RCC 7860 (cell line): Measurements from ENCODE around the gene NPEPL1.

Source experiments
- DNase-seq: peaks from one replicate; pipeline ENCODE4 v3.0.0-alpha.2; 2015; ENCODE audit warnings: low spot score
- FAIRE-seq: peaks from 2 replicates; lab custom pipeline; 2012; peaks lifted over from hg19 to GRCh38; lab: Jason Lieb, UNC

Gene NPEPL1

DNA sequence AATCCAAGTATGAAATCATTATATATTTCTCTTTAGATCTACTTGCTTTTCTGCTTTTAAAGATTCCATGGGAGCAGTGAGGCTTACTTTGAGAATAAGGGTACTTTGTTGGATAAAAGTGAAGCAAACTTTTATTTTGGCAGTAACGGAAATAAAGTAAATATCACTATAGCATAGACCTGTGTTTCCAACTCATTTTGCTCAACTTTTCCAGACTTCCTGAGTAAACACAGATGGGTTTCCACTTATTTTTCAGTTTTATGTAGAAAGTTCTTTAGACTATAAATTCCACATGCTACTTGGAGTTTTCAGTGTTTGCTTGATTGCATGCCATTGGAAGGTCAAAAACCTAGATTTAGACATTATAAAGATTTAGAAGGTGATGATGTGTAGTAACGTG lies 35.3 kb upstream of the NPEPL1 start:
- FAIRE-seq (peak; percentile 17), DNase-seq (no peak)

DNA sequence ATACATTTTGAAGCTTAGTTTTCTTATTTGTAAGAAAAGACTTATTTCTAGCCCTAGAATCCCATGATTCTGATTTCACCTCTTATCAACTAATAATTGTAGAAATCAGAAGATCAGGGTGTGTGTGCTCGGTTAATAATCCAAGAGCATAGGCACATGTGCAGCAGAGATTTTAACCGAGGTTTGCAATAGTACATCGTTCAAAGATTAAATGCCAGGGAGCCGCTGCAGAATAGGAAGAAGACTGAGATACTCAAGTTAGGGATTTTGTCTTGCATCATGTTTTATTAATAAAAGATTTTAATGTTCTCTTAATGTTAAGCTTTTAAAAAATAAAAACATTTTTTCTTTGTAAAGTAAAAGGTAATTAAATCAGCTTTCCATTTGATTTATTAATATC lies 34.6 kb upstream of the NPEPL1 start:
- DNase-seq (no peak), FAIRE-seq (peak; percentile 65)

- FAIRE-seq = no peak
- no peak for DNase-seq
These were observed 33.8 kb upstream of the NPEPL1 start for GRCh38 chr20:58658760-58659159.

DNA sequence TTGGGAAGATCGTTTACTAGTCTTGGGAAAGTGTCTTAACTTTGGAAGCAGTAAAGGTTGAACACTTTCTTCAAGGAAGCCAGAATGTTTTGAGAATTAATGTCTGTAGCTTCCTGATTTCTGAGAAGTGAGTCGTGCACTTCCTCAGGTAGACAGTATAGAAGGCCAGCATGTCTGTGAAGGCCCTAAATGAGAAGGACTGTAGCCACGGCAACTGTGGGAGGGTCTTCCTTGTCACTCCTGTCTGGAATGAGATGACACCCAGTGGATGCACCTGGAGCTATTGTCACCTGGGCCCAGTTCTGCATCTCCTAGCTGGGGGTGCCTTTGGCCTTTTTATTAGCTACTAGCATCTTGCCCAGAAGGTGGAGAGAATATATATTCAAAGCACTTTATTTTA lies 32.8 kb upstream of the NPEPL1 start:
- DNase-seq = peak; percentile 56
- FAIRE-seq = no peak

GRCh38 chr20:58660855-58661597 lies 31.6 kb upstream of the NPEPL1 start:
- no peak for DNase-seq
- FAIRE-seq = no peak

DNA sequence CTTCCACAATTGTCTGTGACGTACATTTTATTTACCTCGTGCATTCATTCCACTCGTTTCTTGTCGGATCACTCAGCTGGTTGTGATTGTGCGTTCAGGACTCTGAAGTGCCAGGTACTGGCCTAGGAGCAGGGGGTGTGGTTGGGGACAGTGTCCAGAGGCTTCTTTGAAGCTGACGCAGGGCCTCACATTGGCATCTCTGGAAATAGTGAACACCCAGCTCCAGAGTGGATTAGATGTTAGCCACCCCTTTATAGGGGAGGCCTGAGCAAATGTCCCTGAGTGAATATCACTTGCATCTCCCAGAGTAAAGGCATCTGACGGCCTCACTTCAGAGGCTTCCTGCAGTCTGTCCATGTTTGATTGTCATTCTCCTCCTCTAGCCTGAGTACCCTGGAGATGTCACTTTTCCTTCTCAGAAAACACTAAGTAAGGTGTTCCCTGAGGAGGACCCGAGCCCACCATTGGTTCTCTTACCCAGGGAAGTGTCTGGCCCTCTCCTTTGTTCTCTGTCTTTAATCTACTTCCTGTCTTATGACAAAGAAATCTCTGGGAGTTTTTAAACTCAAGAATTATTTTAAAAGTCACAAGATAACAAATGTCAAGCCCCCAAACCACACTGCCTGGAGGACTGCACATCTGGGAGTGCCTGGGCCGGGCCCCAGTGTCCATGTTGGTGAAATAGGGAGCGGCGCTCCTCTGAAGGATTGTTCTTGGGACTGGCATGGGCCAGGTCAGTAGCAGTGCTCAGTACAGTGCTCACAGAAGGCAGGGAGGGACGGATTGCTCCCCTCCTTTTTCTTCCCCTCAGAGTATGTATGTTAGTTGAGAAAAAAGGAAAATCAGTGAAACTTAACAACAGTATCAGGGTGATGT lies 30.8 kb upstream of the NPEPL1 start:
- no peak for FAIRE-seq
- DNase-seq = no peak

GRCh38 chr20:58664331-58664730 lies 28.3 kb upstream of the NPEPL1 start:
- no peak for FAIRE-seq
- DNase-seq = no peak

GRCh38 chr20:58664883-58665282 lies 27.7 kb upstream of the NPEPL1 start:
- DNase-seq = no peak
- FAIRE-seq = no peak

- peak; percentile 96 for DNase-seq
- peak; percentile 98 for FAIRE-seq
These were observed 27.0 kb upstream of the NPEPL1 start for GRCh38 chr20:58665606-58666005.

DNA sequence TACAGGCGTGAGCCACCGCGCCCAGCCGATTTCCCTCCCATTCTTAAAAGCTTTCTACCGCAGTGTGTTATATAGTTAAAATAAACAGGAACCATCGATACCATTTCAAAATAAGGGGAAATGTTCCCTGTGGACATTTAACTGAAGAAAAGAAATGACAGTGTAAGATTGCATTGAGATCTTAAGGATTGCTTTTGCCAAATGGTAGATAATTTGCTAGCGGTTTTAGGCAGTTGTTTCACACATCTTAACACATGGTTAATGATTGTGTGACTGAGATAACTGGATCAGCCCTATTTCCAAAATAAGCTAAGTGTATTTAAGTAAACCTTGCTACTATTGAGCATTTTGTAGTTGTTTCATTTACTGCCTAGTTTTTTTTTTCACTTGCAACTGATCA lies 25.9 kb upstream of the NPEPL1 start:
- DNase-seq = peak; percentile 59
- FAIRE-seq = peak; percentile 98

- FAIRE-seq = no peak
- no peak for DNase-seq
These were observed 24.6 kb upstream of the NPEPL1 start for GRCh38 chr20:58667975-58668374.

- FAIRE-seq (no peak), DNase-seq (no peak)
These were observed 23.7 kb upstream of the NPEPL1 start for GRCh38 chr20:58668901-58669286.

- no peak for DNase-seq
- no peak for FAIRE-seq
These were observed 23.2 kb upstream of the NPEPL1 start for GRCh38 chr20:58669287-58670006.

- no peak for DNase-seq
- FAIRE-seq = no peak
These were observed 22.5 kb upstream of the NPEPL1 start for GRCh38 chr20:58670102-58670501.

DNA sequence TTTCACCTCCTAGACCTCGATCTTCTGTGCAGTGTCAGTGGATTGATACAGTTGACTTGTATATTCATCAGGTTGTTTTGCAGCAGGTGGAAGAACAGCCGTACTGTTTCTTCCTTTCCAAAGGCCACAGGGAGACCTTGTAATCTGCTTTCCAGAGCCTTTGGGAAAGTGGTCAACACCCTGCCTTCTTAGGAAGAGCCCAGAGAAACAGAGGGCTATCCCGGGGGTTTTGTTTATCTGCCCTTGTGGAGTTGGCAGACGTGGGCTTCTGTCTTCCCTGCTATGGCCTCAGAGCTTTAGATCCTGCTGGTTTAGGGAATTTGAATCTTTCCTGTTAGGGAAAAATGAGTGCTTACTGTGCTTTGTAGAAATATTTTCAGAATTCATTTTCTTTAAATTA lies 21.9 kb upstream of the NPEPL1 start:
- DNase-seq (no peak), FAIRE-seq (no peak)

GRCh38 chr20:58673119-58673518 lies 19.5 kb upstream of the NPEPL1 start:
- FAIRE-seq = no peak
- DNase-seq = no peak

- DNase-seq (no peak), FAIRE-seq (no peak)
These were observed 17.4 kb upstream of the NPEPL1 start for GRCh38 chr20:58675146-58675584.

DNA sequence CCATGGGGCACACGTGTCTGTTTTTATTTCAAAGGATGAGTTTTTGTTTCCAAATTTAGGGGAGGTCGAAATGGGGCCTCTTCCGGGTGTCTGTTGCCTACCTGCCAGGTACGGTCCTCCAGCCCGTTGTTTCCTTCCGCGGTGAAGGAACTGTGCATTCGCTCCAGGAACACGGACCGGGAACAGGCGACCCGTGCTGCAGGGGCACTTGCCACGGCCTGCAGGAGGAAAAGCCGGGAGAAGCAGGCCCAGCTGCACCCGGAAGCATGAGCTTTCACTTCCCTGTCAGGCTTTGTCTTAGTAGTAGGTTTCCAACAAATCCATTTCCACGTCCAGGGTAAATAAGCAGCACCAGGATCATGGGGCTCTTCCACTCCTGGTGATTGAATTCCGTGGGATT lies 17.0 kb upstream of the NPEPL1 start:
- no peak for DNase-seq
- no peak for FAIRE-seq

DNA sequence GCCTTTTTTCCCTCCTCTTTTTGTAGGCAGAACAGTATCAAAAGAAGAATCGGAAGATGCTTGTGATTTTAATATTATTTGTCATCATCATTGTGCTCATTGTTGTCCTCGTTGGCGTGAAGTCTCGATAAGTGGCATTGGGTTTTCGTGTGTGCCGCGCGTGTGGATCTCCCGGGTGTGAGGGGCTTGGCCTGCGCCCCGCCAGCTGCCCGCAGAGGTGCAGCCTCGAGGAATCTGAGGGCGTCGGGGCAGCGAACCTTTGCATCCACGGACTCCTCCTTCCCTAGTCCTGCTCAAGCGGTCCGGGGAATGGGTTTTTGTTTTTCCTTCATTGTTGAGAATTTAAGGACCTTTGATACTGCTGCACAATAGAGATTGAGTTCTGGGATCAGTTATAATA lies 16.4 kb upstream of the NPEPL1 start:
- FAIRE-seq (no peak), DNase-seq (no peak)

- DNase-seq = no peak
- peak; percentile 80 for FAIRE-seq
These were observed 15.5 kb upstream of the NPEPL1 start for GRCh38 chr20:58677079-58677604.

DNA sequence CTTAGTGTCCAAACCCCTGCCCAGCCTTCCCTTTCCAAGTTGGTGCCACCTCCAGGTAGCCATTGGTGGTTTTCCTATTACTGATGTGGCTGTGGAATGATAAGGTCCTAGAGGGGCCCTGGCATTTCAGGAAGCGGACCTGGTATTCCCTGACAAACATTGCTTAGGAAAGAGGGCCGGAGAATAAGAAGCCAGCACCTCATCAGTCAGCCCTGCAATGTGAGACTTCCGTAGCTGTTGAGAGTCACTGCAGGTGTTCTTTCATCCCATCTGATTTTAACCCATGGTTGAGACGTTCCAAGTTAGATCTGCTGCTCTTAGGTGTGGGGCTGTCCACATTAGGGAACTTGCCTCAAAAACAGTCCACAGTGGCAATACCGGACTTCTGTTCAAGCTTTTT lies 14.8 kb upstream of the NPEPL1 start:
- DNase-seq = no peak
- FAIRE-seq = no peak
